Effector CD4-positive, alpha-beta T cell (primary cell): ENCODE data around the gene UBL4B.

Source experiments
- DNase-seq: peaks from one replicate; pipeline ENCODE4 v3.0.0-alpha.2; 2020

The UBL4B gene

GRCh38 chr1:110085671-110086070 is 26.6 kb upstream of the UBL4B start:
- no peak for DNase-seq

GRCh38 chr1:110086961-110087360 is 25.3 kb upstream of the UBL4B start:
- DNase-seq: no peak

- peak; percentile 26 for DNase-seq
These were observed 24.2 kb upstream of the UBL4B start for GRCh38 chr1:110087812-110088738.

GRCh38 chr1:110088739-110089316 is 23.4 kb upstream of the UBL4B start:
- no peak for DNase-seq

GRCh38 chr1:110089561-110090275 is 22.5 kb upstream of the UBL4B start:
- DNase-seq: no peak

GRCh38 chr1:110091381-110091780 is 20.9 kb upstream of the UBL4B start:
- DNase-seq: no peak

GRCh38 chr1:110091791-110092190 is 20.5 kb upstream of the UBL4B start:
- DNase-seq: no peak

GRCh38 chr1:110092991-110093390 is 19.3 kb upstream of the UBL4B start:
- DNase-seq: no peak

GRCh38 chr1:110094931-110095654 is 17.1 kb upstream of the UBL4B start:
- DNase-seq: no peak

GRCh38 chr1:110097507-110098221 is 14.6 kb upstream of the UBL4B start:
- no peak for DNase-seq

- DNase-seq: no peak
These were observed 13.8 kb upstream of the UBL4B start for GRCh38 chr1:110098222-110099026.

- DNase-seq: no peak
These were observed 11.9 kb upstream of the UBL4B start for GRCh38 chr1:110100335-110100734.

- DNase-seq: no peak
These were observed 10.2 kb upstream of the UBL4B start for GRCh38 chr1:110102081-110102480.

GRCh38 chr1:110106013-110106941 is 6.0 kb upstream of the UBL4B start:
- peak; percentile 30 for DNase-seq

- DNase-seq: no peak
These were observed 4.3 kb upstream of the UBL4B start for GRCh38 chr1:110107867-110108469.

GRCh38 chr1:110111081-110111480 is 1.2 kb upstream of the UBL4B start:
- no peak for DNase-seq

GRCh38 chr1:110112656-110113055 is 413 bp downstream of the UBL4B start:
- DNase-seq: no peak

- DNase-seq: no peak
These were observed 1.3 kb downstream of the UBL4B start for GRCh38 chr1:110113551-110113950.

GRCh38 chr1:110114173-110114572 is 1.9 kb downstream of the UBL4B start:
- no peak for DNase-seq

GRCh38 chr1:110114784-110115183 is 2.5 kb downstream of the UBL4B start:
- no peak for DNase-seq
